Natural killer cell (primary cell): ENCODE measurements around the gene MCCC2. TPM values are rescaled to one million over a fixed set of nuclear protein-coding genes. Genes with fewer than 3 reads are reported as not detected.
"Not testable (repeated sequence)": the region's sequence is repeated elsewhere in the genome, so short reads cannot be mapped to it uniquely, and the experiment has no call there.

Source experiments
- ATAC-seq, 3 donors: fragments of 150-1000 bp in 2 of 3; fragments of 200-7000 bp in 1 of 3; cut with Tn5 transposase; 1 replicate in 1 of 3; 2 replicates in 2 of 3; pipeline ENCODE4 v1.10.0; 2021; ENCODE audit warnings: mild to moderate bottlenecking in 2 of 3, moderate library complexity in 2 of 3
- DNase-seq, 2 donors: peaks; one replicate each; pipeline versions ENCODE4 v3.0.0 to v3.0.0-alpha.2; 2013 to 2021; ENCODE audit warnings: mixed read lengths in 1 of 2
- H3K27ac ChIP-seq: one replicate; pipeline ENCODE4 v1.5.1; 2013; ENCODE audit warnings: mild to moderate bottlenecking, low read length
- H3K27me3 ChIP-seq: one replicate; pipeline ENCODE4 v1.6.1; 2013; ENCODE audit warnings: low read length; ENCODE audit not compliant: control insufficient read depth, insufficient read depth
- H3K36me3 ChIP-seq: one replicate; pipeline ENCODE4 v1.6.1; 2013; ENCODE audit warnings: low read length; ENCODE audit not compliant: control insufficient read depth, insufficient read depth
- H3K4me1 ChIP-seq: one replicate; pipeline ENCODE4 v1.6.1; 2013; ENCODE audit warnings: low read length; ENCODE audit not compliant: control insufficient read depth, insufficient read depth
- H3K4me3 ChIP-seq: one replicate; pipeline ENCODE4 v1.5.1; 2013; ENCODE audit warnings: low read length
- H3K9me3 ChIP-seq: one replicate; pipeline ENCODE4 v1.6.1; 2013; ENCODE audit warnings: low read length; ENCODE audit not compliant: control insufficient read depth, insufficient read depth
- H3K27ac Mint-ChIP-seq, 2 donors: one replicate each; pipeline ENCODE4 v1.8.0; 2022; ENCODE audit warnings: mild to moderate bottlenecking in 2 of 2, mixed read lengths in 2 of 2, moderate library complexity in 1 of 2
- H3K27me3 Mint-ChIP-seq, 2 donors: one replicate each; pipeline ENCODE4 v1.8.0; 2022; ENCODE audit warnings: low read depth in 2 of 2, mixed read lengths in 2 of 2
- H3K36me3 Mint-ChIP-seq: one replicate; pipeline ENCODE4 v1.8.0; 2022; ENCODE audit warnings: mixed read lengths
- H3K4me1 Mint-ChIP-seq, 2 donors: one replicate each; pipeline ENCODE4 v1.8.0; 2022; ENCODE audit warnings: mixed read lengths in 2 of 2
- H3K4me3 Mint-ChIP-seq: one replicate; pipeline ENCODE4 v1.8.0; 2022; ENCODE audit warnings: mild to moderate bottlenecking, moderate library complexity, mixed read lengths
- H3K9me3 Mint-ChIP-seq, 2 donors: one replicate each; pipeline ENCODE4 v1.8.0; 2022; ENCODE audit warnings: mixed read lengths in 2 of 2
- WGBS: methylation state at CpG from one replicate; pipeline ENCODE4 v1.1.7; 2013; ENCODE audit warnings: missing lambda C conversion rate; ENCODE audit not compliant: insufficient coverage; 5-methylcytosine and 5-hydroxymethylcytosine counted together
- intact Hi-C: fragments of 100-400 bp; cut with micrococcal nuclease; formaldehyde crosslinking; loops from one replicate; pipeline ENCODE4 v1.14.2; 2022
- total RNA-seq, 4 donors: library from RNA; stranded (reverse); fragments of 120-200 nt in 1 of 4; gene quantifications; one replicate each; pipeline versions ENCODE4 v1.2.3 to v1.2.4, GENCODE V29; 2013 to 2022
- TF ChIP-seq, protein P1 (sequence below): fragments of 200-600 bp; IDR thresholded peaks from one replicate; pipeline ENCODE4 v1.8.0; 2022; ENCODE audit warnings: antibody characterized with exemption

Gene MCCC2
- total RNA-seq, 3 donors from 2014 or later (not counting 1 experiment from before 2014, with no cell fraction given): 23.3 to 35.2 (median 32.5) TPM

- TF ChIP-seq, protein P1, sequence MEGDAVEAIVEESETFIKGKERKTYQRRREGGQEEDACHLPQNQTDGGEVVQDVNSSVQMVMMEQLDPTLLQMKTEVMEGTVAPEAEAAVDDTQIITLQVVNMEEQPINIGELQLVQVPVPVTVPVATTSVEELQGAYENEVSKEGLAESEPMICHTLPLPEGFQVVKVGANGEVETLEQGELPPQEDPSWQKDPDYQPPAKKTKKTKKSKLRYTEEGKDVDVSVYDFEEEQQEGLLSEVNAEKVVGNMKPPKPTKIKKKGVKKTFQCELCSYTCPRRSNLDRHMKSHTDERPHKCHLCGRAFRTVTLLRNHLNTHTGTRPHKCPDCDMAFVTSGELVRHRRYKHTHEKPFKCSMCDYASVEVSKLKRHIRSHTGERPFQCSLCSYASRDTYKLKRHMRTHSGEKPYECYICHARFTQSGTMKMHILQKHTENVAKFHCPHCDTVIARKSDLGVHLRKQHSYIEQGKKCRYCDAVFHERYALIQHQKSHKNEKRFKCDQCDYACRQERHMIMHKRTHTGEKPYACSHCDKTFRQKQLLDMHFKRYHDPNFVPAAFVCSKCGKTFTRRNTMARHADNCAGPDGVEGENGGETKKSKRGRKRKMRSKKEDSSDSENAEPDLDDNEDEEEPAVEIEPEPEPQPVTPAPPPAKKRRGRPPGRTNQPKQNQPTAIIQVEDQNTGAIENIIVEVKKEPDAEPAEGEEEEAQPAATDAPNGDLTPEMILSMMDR: no peak
- intact Hi-C loops: no loop called here
- Histone ChIP-seq H3K27ac (no peak overlapping the region), H3K4me3 (no peak overlapping the region), H3K27me3 (no peaks in the 10 kb centered on the region), H3K36me3 (peaks cover 36% of the 10 kb centered on the region), H3K9me3 (no peaks in the 10 kb centered on the region), H3K4me1 (peaks cover 18% of the 10 kb centered on the region)
- Mint-ChIP-seq H3K4me3 (no peak overlapping the region), H3K27ac (peak overlapping the region in 1 of 2 donors; percentile 56), H3K27me3 (no peaks in the 10 kb centered on the region), H3K36me3 (no peaks in the 10 kb centered on the region), H3K9me3 (no peaks in the 10 kb centered on the region), H3K4me1 (peaks cover 16 to 17% of the 10 kb centered on the region in 2 donors)
- ATAC-seq (no peak), DNase-seq (no peak)
- WGBS: 97% methylated on average over 1 of the region's 1 CpG
These were observed 9.9 kb downstream of the MCCC2 start for GRCh38 chr5:71597001-71597400.

GRCh38 chr5:71600783-71601182 lies 13.6 kb downstream of the MCCC2 start:
- Mint-ChIP-seq H3K36me3 (no peaks in the 10 kb centered on the region), H3K4me1 (peaks cover 21 to 24% of the 10 kb centered on the region in 2 donors), H3K9me3 (no peaks in the 10 kb centered on the region), H3K4me3 (peak overlapping the region; percentile 17), H3K27me3 (no peaks in the 10 kb centered on the region), H3K27ac (peak overlapping the region; percentile 90 to 93)
- 100% methylated on average over 1 of the region's 1 CpG for WGBS
- H3K4me1 ChIP-seq: peaks cover 18% of the 10 kb centered on the region
- H3K4me3 ChIP-seq: no peak overlapping the region
- H3K27me3 ChIP-seq: no peaks in the 10 kb centered on the region
- ATAC-seq (no peak), DNase-seq (no peak)
- no peaks in the 10 kb centered on the region for H3K9me3 ChIP-seq
- peaks cover 39% of the 10 kb centered on the region for H3K36me3 ChIP-seq
- intact Hi-C loops: loop anchor here (1.0 to 10.0 kb wide), 3 partner anchors 13 to 634 kb away; partner anchors contain the start of gene MCCC2
- TF ChIP-seq, protein P1: no peak
- peak overlapping the region; percentile 64 for H3K27ac ChIP-seq

GRCh38 chr5:71601222-71602026 lies 14.3 kb downstream of the MCCC2 start:
- H3K4me3 ChIP-seq: no peak overlapping the region
- H3K36me3 ChIP-seq: peaks cover 34% of the 10 kb centered on the region
- Mint-ChIP-seq H3K27ac (peak overlapping the region; percentile 90 to 93), H3K4me1 (peaks cover 21 to 24% of the 10 kb centered on the region in 2 donors), H3K4me3 (peak overlapping the region; percentile 60), H3K9me3 (no peaks in the 10 kb centered on the region), H3K27me3 (no peaks in the 10 kb centered on the region), H3K36me3 (no peaks in the 10 kb centered on the region)
- intact Hi-C loops: loop anchor here (1.0 to 10.0 kb wide), 3 partner anchors 14 to 633 kb away; partner anchors contain the start of gene MCCC2
- WGBS: 29% methylated on average over 5 of the region's 6 CpGs
- H3K4me1 ChIP-seq: peaks cover 18% of the 10 kb centered on the region
- no peaks in the 10 kb centered on the region for H3K27me3 ChIP-seq
- no peaks in the 10 kb centered on the region for H3K9me3 ChIP-seq
- H3K27ac ChIP-seq: peak overlapping the region; percentile 64
- DNase-seq (peak; percentile 59 to 83), ATAC-seq (peak; percentile 87 to 93 (median 90))
- TF ChIP-seq, protein P1: peak; percentile 82

DNA sequence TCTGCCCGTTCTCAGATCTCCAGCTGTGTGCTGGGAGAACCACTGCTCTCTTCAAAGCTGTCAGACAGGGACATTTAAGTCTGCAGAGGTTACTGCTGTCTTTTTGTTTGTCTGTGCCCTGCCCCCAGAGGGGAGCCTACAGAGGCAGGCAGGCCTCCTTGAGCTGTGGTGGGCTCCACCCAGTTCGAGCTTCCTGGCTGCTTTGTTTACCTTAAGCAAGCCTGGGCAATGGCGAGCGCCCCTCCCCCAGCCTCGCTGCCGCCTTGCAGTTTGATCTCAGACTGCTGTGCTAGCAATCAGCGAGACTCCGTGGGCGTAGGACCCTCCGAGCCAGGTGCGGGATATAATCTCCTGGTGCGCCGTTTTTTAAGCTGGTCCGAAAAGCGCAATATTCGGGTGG lies 22.8 kb downstream of the MCCC2 start:
- not testable (repeated sequence) for H3K36me3 Mint-ChIP-seq, H3K27me3 ChIP-seq, H3K4me3 Mint-ChIP-seq, H3K36me3 ChIP-seq, H3K4me1 ChIP-seq, DNase-seq, ATAC-seq, H3K4me1 Mint-ChIP-seq, H3K27me3 Mint-ChIP-seq, H3K4me3 ChIP-seq, H3K27ac ChIP-seq, H3K9me3 ChIP-seq, H3K9me3 Mint-ChIP-seq, H3K27ac Mint-ChIP-seq
- intact Hi-C loops: loop anchor here (10.0 kb wide), 1 partner anchor 625 kb away; no protein-coding TSS in a partner anchor
- 75% methylated on average over 3 of the region's 16 CpGs for WGBS
